SK-N-MC (cell line): ENCODE data around the gene LGR6.
"Not testable (repeated sequence)": the region's sequence is repeated elsewhere in the genome, so short reads cannot be mapped to it uniquely, and the experiment has no call there.

Experiments used
- DNase-seq: peaks from one replicate; pipeline ENCODE4 v3.0.0-alpha.2; 2011; ENCODE audit warnings: low read depth, low spot score
- H3K27ac ChIP-seq: fragments of 200-600 bp; sonication (generic); 2 replicates; pipeline ENCODE4 v1.5.1; 2016; ENCODE audit warnings: mixed run types
- H3K36me3 ChIP-seq: fragments of 200-600 bp; sonication (generic); 2 replicates; pipeline ENCODE4 v1.6.1; 2017; ENCODE audit warnings: antibody characterized with exemption, low read length, mixed read lengths; ENCODE audit not compliant: insufficient read depth
- H3K4me3 ChIP-seq: fragments of 200-600 bp; sonication (generic); 2 replicates; pipeline ENCODE4 v1.5.1; 2016
- H3K9ac ChIP-seq: fragments of 200-600 bp; sonication (generic); 2 replicates; pipeline ENCODE4 v1.8.0; 2017; ENCODE audit warnings: mixed run types, mixed read lengths; ENCODE audit not compliant: insufficient read length
- H3K9me3 ChIP-seq: fragments of 200-600 bp; sonication (generic); 2 replicates; pipeline ENCODE4 v1.6.1; 2017; ENCODE audit warnings: low read depth, mild to moderate bottlenecking, antibody characterized with exemption, low read length, moderate library complexity, mixed read lengths
- EZH2 ChIP-seq: fragments of 200-600 bp; sonication (generic); IDR thresholded peaks from one replicate; pipeline ENCODE4 v1.6.1; 2017; ENCODE audit warnings: antibody characterized with exemption
- FOXP2 ChIP-seq: optimal IDR thresholded peaks from 2 replicates; pipeline ENCODE3; 2011; ENCODE audit warnings: mild to moderate bottlenecking, moderate library complexity; ENCODE audit not compliant: insufficient read depth; ENCODE audit errors: extremely low read length, control extremely low read depth
- POLR2AphosphoS5 ChIP-seq: IDR thresholded peaks from 2 replicates; pipeline ENCODE4 v1.6.1; 2012; ENCODE audit warnings: mild to moderate bottlenecking, low read depth, low read length, borderline replicate concordance

LGR6 gene

GRCh38 chr1:202351725-202352124, 158.1 kb downstream of the LGR6 start:
- Histone ChIP-seq H3K36me3 (no peaks in the 10 kb centered on the region), H3K9me3 (no peaks in the 10 kb centered on the region), H3K9ac (no peak overlapping the region), H3K27ac (no peak overlapping the region), H3K4me3 (no peak overlapping the region)
- DNase-seq, result no peak
- TF ChIP-seq FOXP2 (no peak), POLR2AphosphoS5 (no peak), EZH2 (no peak)

GRCh38 chr1:202352583-202353197, 159.1 kb downstream of the LGR6 start:
- not testable (repeated sequence) for H3K36me3 ChIP-seq, H3K27ac ChIP-seq, H3K9me3 ChIP-seq, DNase-seq, H3K9ac ChIP-seq, H3K4me3 ChIP-seq

GRCh38 chr1:202355944-202356553, 162.4 kb downstream of the LGR6 start:
- H3K27ac ChIP-seq, result no peak overlapping the region
- DNase-seq, result no peak
- H3K36me3 ChIP-seq, result no peaks in the 10 kb centered on the region
- TF ChIP-seq POLR2AphosphoS5 (no peak), FOXP2 (no peak), EZH2 (no peak)
- no peaks in the 10 kb centered on the region for H3K9me3 ChIP-seq
- H3K4me3 ChIP-seq, result no peak overlapping the region
- no peak overlapping the region for H3K9ac ChIP-seq

DNA sequence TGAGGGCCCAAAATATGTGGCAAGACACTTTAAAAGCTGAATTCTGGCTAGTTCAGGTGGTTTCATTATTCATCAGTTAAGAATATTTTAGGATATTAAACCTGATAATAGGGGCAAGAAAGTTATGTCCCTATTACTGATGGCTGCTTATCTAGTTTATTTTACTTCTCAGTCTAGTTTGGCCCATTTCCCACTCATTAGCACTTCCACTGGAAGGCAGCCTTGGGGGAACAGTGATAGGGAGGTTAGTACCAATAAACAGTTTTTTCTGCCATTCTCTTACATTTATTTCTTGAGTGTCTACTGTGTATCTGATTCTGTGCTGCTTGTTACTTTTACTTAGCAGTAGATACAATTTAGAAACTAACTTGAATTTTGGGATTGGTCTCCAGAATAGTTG, 163.9 kb downstream of the LGR6 start:
- Histone ChIP-seq H3K9me3 (no peaks in the 10 kb centered on the region), H3K27ac (no peak overlapping the region), H3K9ac (no peak overlapping the region), H3K4me3 (no peak overlapping the region), H3K36me3 (no peaks in the 10 kb centered on the region)
- TF ChIP-seq POLR2AphosphoS5 (no peak), EZH2 (no peak), FOXP2 (no peak)
- no peak for DNase-seq

DNA sequence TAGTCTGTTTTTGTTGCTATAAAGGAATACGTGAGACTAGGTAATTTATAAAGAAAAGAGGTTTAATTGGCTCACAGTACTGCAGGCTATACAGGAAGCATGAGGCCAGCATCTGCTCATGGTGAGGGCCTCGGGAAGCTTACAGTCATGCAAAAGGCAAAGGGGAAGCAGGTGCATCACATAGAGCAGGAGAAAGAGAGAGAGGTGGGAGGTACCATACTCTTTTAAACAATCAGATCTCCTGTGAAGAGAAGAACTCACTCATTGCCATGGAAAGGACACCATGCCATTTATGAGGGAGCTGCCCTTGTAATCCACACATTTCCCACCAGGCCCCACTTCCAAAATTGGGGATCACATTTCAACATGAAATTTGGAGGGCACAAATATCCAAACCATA, 167.6 kb downstream of the LGR6 start:
- no peaks in the 10 kb centered on the region for H3K9me3 ChIP-seq
- DNase-seq, result no peak
- no peak overlapping the region for H3K9ac ChIP-seq
- no peaks in the 10 kb centered on the region for H3K36me3 ChIP-seq
- TF ChIP-seq POLR2AphosphoS5 (no peak), EZH2 (no peak), FOXP2 (no peak)
- no peak overlapping the region for H3K27ac ChIP-seq
- no peak overlapping the region for H3K4me3 ChIP-seq

GRCh38 chr1:202361701-202362100, 168.1 kb downstream of the LGR6 start:
- H3K27ac ChIP-seq, result no peak overlapping the region
- no peak overlapping the region for H3K9ac ChIP-seq

GRCh38 chr1:202362212-202362611, 168.6 kb downstream of the LGR6 start:
- H3K9ac ChIP-seq, result no peak overlapping the region
- H3K36me3 ChIP-seq, result no peaks in the 10 kb centered on the region
- H3K9me3 ChIP-seq, result no peaks in the 10 kb centered on the region
- DNase-seq, result no peak
- H3K27ac ChIP-seq, result no peak overlapping the region
- H3K4me3 ChIP-seq, result no peak overlapping the region
- TF ChIP-seq EZH2, result no peak
- no peak for TF ChIP-seq POLR2AphosphoS5
- TF ChIP-seq FOXP2, result no peak

More at GRCh38 chr1:202361701-202362100, 168.1 kb downstream of the LGR6 start:
- no peak for TF ChIP-seq EZH2
- TF ChIP-seq POLR2AphosphoS5, result no peak
- no peak for TF ChIP-seq FOXP2
- no peak overlapping the region for H3K4me3 ChIP-seq
- no peaks in the 10 kb centered on the region for H3K36me3 ChIP-seq
- no peak for DNase-seq
- H3K9me3 ChIP-seq, result no peaks in the 10 kb centered on the region

DNA sequence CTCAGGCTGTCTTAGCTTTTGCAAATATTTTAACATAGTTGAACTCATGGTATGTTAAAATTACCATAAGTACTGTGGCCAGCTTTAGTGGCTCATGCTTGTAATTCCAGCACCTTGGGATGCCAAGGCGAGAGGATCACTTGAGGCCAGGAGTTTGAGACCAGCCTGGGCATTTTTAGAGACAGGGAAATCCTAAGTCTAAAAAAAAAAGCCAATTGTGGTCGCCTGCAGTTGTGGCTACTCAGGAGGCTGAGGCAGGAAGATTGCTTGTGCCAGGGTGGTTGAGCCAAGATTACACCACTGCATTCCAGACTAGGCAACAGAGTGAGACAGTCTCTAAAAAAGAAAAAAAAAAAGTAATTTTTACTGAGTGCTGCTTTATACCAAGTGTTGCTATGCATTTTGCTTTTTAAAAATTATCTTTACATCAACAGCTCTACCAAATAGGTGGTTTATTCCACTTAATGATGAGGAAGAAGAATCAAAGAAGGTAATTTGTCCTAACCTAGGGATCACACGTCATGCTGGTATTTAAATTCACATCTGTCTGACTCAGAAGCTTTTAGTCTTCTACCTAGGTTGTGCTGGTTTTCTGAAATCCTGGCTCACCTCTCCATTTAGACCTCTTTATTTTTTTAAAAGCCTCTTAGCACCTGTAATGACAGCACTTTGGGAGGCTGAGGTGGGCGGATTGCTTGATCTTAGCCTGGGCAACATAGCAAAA, 171.7 kb downstream of the LGR6 start:
- Histone ChIP-seq H3K4me3 (no peak overlapping the region), H3K9me3 (no peaks in the 10 kb centered on the region), H3K36me3 (no peaks in the 10 kb centered on the region), H3K9ac (no peak overlapping the region), H3K27ac (no peak overlapping the region)
- DNase-seq, result no peak
- TF ChIP-seq POLR2AphosphoS5 (no peak), FOXP2 (no peak), EZH2 (no peak)
